IMR-90 (cell line): ENCODE measurements around the gene SGO2.

Experiments used
- CTCF ChIP-seq: conservative IDR thresholded peaks from 2 replicates; pipeline ENCODE4 v1.5.1; 2012; ENCODE audit warnings: mild to moderate bottlenecking, low read depth, low read length, improper control_type of control experiment
- MAFK ChIP-seq: IDR thresholded peaks from 2 replicates; pipeline ENCODE4 v1.6.1; 2012; ENCODE audit warnings: low read depth, low read length, improper control_type of control experiment
- MAZ ChIP-seq: IDR thresholded peaks from 2 replicates; pipeline ENCODE4 v1.6.1; 2012; ENCODE audit warnings: low read depth, mild to moderate bottlenecking, low read length, improper control_type of control experiment, moderate library complexity, borderline replicate concordance
- SMC3 ChIP-seq: fragments of 150-350 bp; IDR thresholded peaks from 2 replicates; pipeline ENCODE4 v1.6.1; 2016; ENCODE audit warnings: low read depth, mild to moderate bottlenecking, antibody characterized with exemption, low read length, moderate library complexity

- no peak for TF ChIP-seq MAZ
- no peak for TF ChIP-seq CTCF
- TF ChIP-seq MAFK, result no peak
- no peak for TF ChIP-seq SMC3
Observed at GRCh38 chr2:200540793-200541192, 14.8 kb downstream of the SGO2 start.
